DND-41 (cell line): ENCODE results near the gene ZNF296.

Source experiments
- CTCF ChIP-seq: IDR thresholded peaks from 2 replicates; pipeline ENCODE4 v1.5.1; 2012; ENCODE audit warnings: borderline replicate concordance, low read length, moderate library complexity, mild to moderate bottlenecking; ENCODE audit not compliant: poor library complexity, severe bottlenecking; ENCODE audit errors: extremely low read depth
- EZH2 ChIP-seq: IDR thresholded peaks from 3 replicates; pipeline ENCODE4 v1.6.1; 2012; ENCODE audit warnings: borderline replicate concordance, low read depth, mild to moderate bottlenecking, moderate library complexity, low read length, inconsistent platforms; ENCODE audit not compliant: severe bottlenecking

- TF ChIP-seq EZH2, result no peak
- TF ChIP-seq CTCF, result no peak
These were observed 10.2 kb upstream of the ZNF296 start for GRCh38 chr19:45086480-45086879.
